ENCODE results near the gene CCR2. TPM values are rescaled to one million over a fixed set of nuclear protein-coding genes. Genes with fewer than 3 reads are reported as not detected.
"Not testable (repeated sequence)": the region's sequence is repeated elsewhere in the genome, so short reads cannot be mapped to it uniquely, and the experiment has no call there.

CCR2 gene
- total RNA-seq, result not detected in 2 replicates

- no peak for DNase-seq
These were observed at the start of gene CCR2 for GRCh38 chr3:46353647-46354410. CCR2 (plus strand) TSS chr3:46354111; CDS start chr3:46357528, 3,417 bp downstream.

- DNase-seq, result no peak
These were observed 49.2 kb upstream of the CCR2 start for GRCh38 chr3:46304739-46305138.

GRCh38 chr3:46312991-46313390 lies 40.9 kb upstream of the CCR2 start:
- no peak for DNase-seq

- DNase-seq, result no peak
These were observed 39.4 kb upstream of the CCR2 start for GRCh38 chr3:46314517-46314916.

GRCh38 chr3:46316206-46316605 lies 37.7 kb upstream of the CCR2 start:
- DNase-seq, result no peak

GRCh38 chr3:46318207-46318927 lies 35.5 kb upstream of the CCR2 start:
- DNase-seq, result no peak

- no peak for DNase-seq
These were observed 32.3 kb upstream of the CCR2 start for GRCh38 chr3:46321461-46322104.

- DNase-seq, result no peak
These were observed 29.9 kb upstream of the CCR2 start for GRCh38 chr3:46324036-46324435.

- DNase-seq, result no peak
These were observed 28.1 kb upstream of the CCR2 start for GRCh38 chr3:46325645-46326300.

- not testable (repeated sequence) for DNase-seq
These were observed 23.2 kb upstream of the CCR2 start for GRCh38 chr3:46330676-46331075.

- DNase-seq, result no peak
These were observed 19.0 kb upstream of the CCR2 start for GRCh38 chr3:46334741-46335478.

GRCh38 chr3:46335541-46335940 lies 18.4 kb upstream of the CCR2 start:
- DNase-seq, result no peak

GRCh38 chr3:46337911-46338310 lies 16.0 kb upstream of the CCR2 start:
- DNase-seq, result no peak

GRCh38 chr3:46338840-46339239 lies 15.1 kb upstream of the CCR2 start:
- no peak for DNase-seq

- no peak for DNase-seq
These were observed 9.4 kb upstream of the CCR2 start for GRCh38 chr3:46344476-46344875.

- DNase-seq, result no peak
These were observed 5.0 kb upstream of the CCR2 start for GRCh38 chr3:46348823-46349482.

- no peak for DNase-seq
These were observed 4.2 kb upstream of the CCR2 start for GRCh38 chr3:46349484-46350261.

GRCh38 chr3:46350262-46350565 lies 3.7 kb upstream of the CCR2 start:
- no peak for DNase-seq

- DNase-seq, result no peak
These were observed 2.3 kb upstream of the CCR2 start for GRCh38 chr3:46351646-46352045.

GRCh38 chr3:46353090-46353489 lies 821 bp upstream of the CCR2 start:
- DNase-seq, result no peak

- DNase-seq, result no peak
These were observed 567 bp downstream of the CCR2 start for GRCh38 chr3:46354478-46354877.
